Keratinocyte (primary cell): ENCODE data around the gene CORO1C. TPM values are rescaled to one million over a fixed set of nuclear protein-coding genes. Genes with fewer than 3 reads are reported as not detected.
A peak's percentile ranks its signal among the peaks of the same experiment; 100 is the strongest.

ENCODE experiments used
- DNase-seq: peaks from one replicate; pipeline ENCODE4 v3.0.0-alpha.2; 2011; ENCODE audit warnings: low read depth, missing footprints, low spot score
- FAIRE-seq: peaks from 2 replicates; lab custom pipeline; 2011; peaks lifted over from hg19 to GRCh38; lab: Jason Lieb, UNC
- H2AFZ ChIP-seq: 2 replicates; pipeline ENCODE4 v1.6.0; 2012; ENCODE audit warnings: low read length, control low read depth, inconsistent platforms; ENCODE audit not compliant: control insufficient read depth
- H3K27ac ChIP-seq: 2 replicates; pipeline ENCODE4 v1.5.1; 2011; ENCODE audit warnings: low read length; ENCODE audit not compliant: control insufficient read depth, insufficient read depth
- H3K27me3 ChIP-seq: 3 replicates; pipeline ENCODE4 v1.6.0; 2011; ENCODE audit warnings: low read length; ENCODE audit not compliant: control insufficient read depth, insufficient read depth; ENCODE audit errors: extremely low read depth
- H3K36me3 ChIP-seq, 2 experiments: 2 replicates in 1 of 2; 3 replicates in 1 of 2; pipeline ENCODE4 v1.5.1; 2011; ENCODE audit warnings: low read length in 2 of 2, mild to moderate bottlenecking in 1 of 2; ENCODE audit not compliant: control insufficient read depth in 2 of 2, insufficient read depth in 2 of 2; ENCODE audit errors: extremely low read depth in 1 of 2
- H3K4me1 ChIP-seq: 3 replicates; pipeline ENCODE4 v1.5.1; 2011; ENCODE audit warnings: low read length; ENCODE audit not compliant: control insufficient read depth, insufficient read depth; ENCODE audit errors: extremely low read depth
- H3K4me2 ChIP-seq: 3 replicates; pipeline ENCODE4 v1.6.0; 2011; ENCODE audit warnings: low read depth, low read length; ENCODE audit not compliant: control insufficient read depth, insufficient read depth; ENCODE audit errors: extremely low read depth
- H3K4me3 ChIP-seq, 3 experiments: fragments of 200-600 bp in 1 of 3; sonication (generic) in 1 of 3; 2 replicates in 2 of 3; 3 replicates in 1 of 3; pipeline ENCODE4 v1.5.1; 2011 to 2016; ENCODE audit warnings: low read length in 3 of 3, mild to moderate bottlenecking in 3 of 3, control low read depth in 2 of 3, inconsistent platforms in 1 of 3, low read depth in 1 of 3, mixed read lengths in 1 of 3, mixed run types in 1 of 3, moderate library complexity in 1 of 3; ENCODE audit not compliant: control insufficient read depth in 2 of 3, insufficient read depth in 2 of 3; ENCODE audit errors: extremely low read depth in 1 of 3
- H3K79me2 ChIP-seq: 2 replicates; pipeline ENCODE4 v1.6.0; 2012; ENCODE audit warnings: low read length; ENCODE audit not compliant: control insufficient read depth, insufficient read depth
- H3K9ac ChIP-seq: 3 replicates; pipeline ENCODE4 v1.6.0; 2011; ENCODE audit warnings: low read length; ENCODE audit not compliant: control insufficient read depth, insufficient read depth; ENCODE audit errors: extremely low read depth
- H3K9me1 ChIP-seq: 3 replicates; pipeline ENCODE4 v1.6.0; 2011; ENCODE audit warnings: low read length; ENCODE audit not compliant: control insufficient read depth, insufficient read depth; ENCODE audit errors: extremely low read depth
- H3K9me3 ChIP-seq: 2 replicates; pipeline ENCODE4 v1.5.1; 2012; ENCODE audit warnings: low read depth, low read length; ENCODE audit not compliant: control insufficient read depth
- H4K20me1 ChIP-seq: 3 replicates; pipeline ENCODE4 v1.6.0; 2011; ENCODE audit warnings: low read length; ENCODE audit not compliant: control insufficient read depth, insufficient read depth; ENCODE audit errors: extremely low read depth
- CTCF ChIP-seq, 3 experiments: IDR thresholded peaks in 1 of 3; conservative IDR thresholded peaks in 1 of 3; optimal IDR thresholded peaks in 1 of 3; 2 replicates in 2 of 3; 3 replicates in 1 of 3; pipeline versions ENCODE3 to v1.5.1; 2011; ENCODE audit warnings: low read length in 3 of 3, mild to moderate bottlenecking in 3 of 3, moderate library complexity in 2 of 3, control low read depth in 1 of 3, inconsistent platforms in 1 of 3; ENCODE audit not compliant: insufficient read depth in 2 of 3; ENCODE audit errors: extremely low read depth in 1 of 3
- EZH2 ChIP-seq: IDR thresholded peaks from one replicate; pipeline ENCODE4 v1.6.1; 2012; ENCODE audit warnings: inconsistent platforms, mild to moderate bottlenecking, low read length, moderate library complexity
- dilution Hi-C: fragments of 300-500 bp; cut with MboI; formaldehyde crosslinking; loops from one replicate; pipeline ENCODE4 v1.7.0; 2020; ENCODE audit warnings: low sequenced_read_pairs; ENCODE audit not compliant: extremely low pct_ligation_motif_present
- polyA plus RNA-seq, 5 experiments: library from polyadenylated mRNA; depleted of rRNA in 3 of 5; stranded (reverse) in 3 of 5; stranded (forward) in 1 of 5; unstranded in 1 of 5; fragments of >200 nt; gene quantifications; 1 replicate in 1 of 5; 2 replicates in 3 of 5; 3 replicates in 1 of 5; pipeline versions ENCODE4 v1.2.1 to v1.2.3, GENCODE V29; 2011 to 2012; ENCODE audit warnings: missing spikeins in 2 of 5, low read depth in 1 of 5, low replicate concordance in 1 of 5

CORO1C gene
- polyA plus RNA-seq, 1 donor (not counting 4 experiments of a cell fraction or from before 2014, with no cell fraction given) = 283 TPM

- H3K79me2 ChIP-seq = peaks cover 80% of the 10 kb centered on the region
These were observed 65.6 kb downstream of the CORO1C start for GRCh38 chr12:108665608-108666202.

GRCh38 chr12:108664338-108665258 lies 66.7 kb downstream of the CORO1C start:
- FAIRE-seq (peak; percentile 81), DNase-seq (peak; percentile 76)
- Histone ChIP-seq H3K4me3 (peak overlapping the region in 2 of 3 experiments; percentile 24 to 56), H3K4me2 (peak overlapping the region; percentile 80), H2AFZ (no peak overlapping the region), H4K20me1 (peaks cover 6% of the 10 kb centered on the region), H3K9me3 (no peaks in the 10 kb centered on the region), H3K9ac (peak overlapping the region; percentile 62), H3K4me1 (peaks cover 19% of the 10 kb centered on the region), H3K9me1 (no peaks in the 10 kb centered on the region), H3K79me2 (peaks cover 76% of the 10 kb centered on the region), H3K27ac (peak overlapping the region; percentile 82), H3K27me3 (no peaks in the 10 kb centered on the region), H3K36me3 (peaks cover 10 to 13% of the 10 kb centered on the region in 2 experiments)
- dilution Hi-C loops = loop anchor here (10.0 kb wide), 1 partner anchor 440 kb away; no protein-coding TSS in a partner anchor
- no peak for TF ChIP-seq EZH2
- peak; percentile 92 to 99 (median 94) for TF ChIP-seq CTCF (optimal IDR thresholded peaks at IDR 0.05 in 1 of 3, IDR thresholded peaks at IDR 0.05 in 1 of 3, conservative IDR thresholded peaks at IDR 0.05 in 1 of 3; ENCODE audit: extremely low read depth in 1 of 3, insufficient read depth in 2 of 3, low read length in 3 of 3)

More at GRCh38 chr12:108665608-108666202, 65.6 kb downstream of the CORO1C start:
- H3K4me2 ChIP-seq = no peak overlapping the region
- no peak for DNase-seq
- no peak overlapping the region for H2AFZ ChIP-seq
- H3K9me3 ChIP-seq = no peaks in the 10 kb centered on the region
- dilution Hi-C loops = loop anchor here (10.0 kb wide), 1 partner anchor 439 kb away; no protein-coding TSS in a partner anchor
- H3K4me3 ChIP-seq = no peak overlapping the region
- H4K20me1 ChIP-seq = peaks cover 6% of the 10 kb centered on the region
- H3K9ac ChIP-seq = no peak overlapping the region
- H3K9me1 ChIP-seq = no peaks in the 10 kb centered on the region
- TF ChIP-seq EZH2 = no peak
- TF ChIP-seq CTCF (optimal IDR thresholded peaks at IDR 0.05 in 1 of 3, IDR thresholded peaks at IDR 0.05 in 1 of 3, conservative IDR thresholded peaks at IDR 0.05 in 1 of 3; ENCODE audit: extremely low read depth in 1 of 3, insufficient read depth in 2 of 3, low read length in 3 of 3) = no peak
- peaks cover 19% of the 10 kb centered on the region for H3K4me1 ChIP-seq
- H3K27me3 ChIP-seq = no peaks in the 10 kb centered on the region
- peak overlapping the region; percentile 22 for H3K27ac ChIP-seq
- no peak for FAIRE-seq
- H3K36me3 ChIP-seq = peaks cover 5 to 16% of the 10 kb centered on the region in 2 experiments
